NCI-H510A treated with DMSO at 0.1 percent for 48 hours (cell line): ENCODE data around the gene RAD51.

Experiments
- DNase-seq: peaks from one replicate; lab custom pipeline; 2025; lab: John Stamatoyannopoulos, UW

RAD51 gene

GRCh38 chr15:40722934-40723333 lies 28.0 kb downstream of the RAD51 start:
- no peak for DNase-seq

- no peak for DNase-seq
These were observed 28.9 kb downstream of the RAD51 start for GRCh38 chr15:40723919-40724318.

DNA sequence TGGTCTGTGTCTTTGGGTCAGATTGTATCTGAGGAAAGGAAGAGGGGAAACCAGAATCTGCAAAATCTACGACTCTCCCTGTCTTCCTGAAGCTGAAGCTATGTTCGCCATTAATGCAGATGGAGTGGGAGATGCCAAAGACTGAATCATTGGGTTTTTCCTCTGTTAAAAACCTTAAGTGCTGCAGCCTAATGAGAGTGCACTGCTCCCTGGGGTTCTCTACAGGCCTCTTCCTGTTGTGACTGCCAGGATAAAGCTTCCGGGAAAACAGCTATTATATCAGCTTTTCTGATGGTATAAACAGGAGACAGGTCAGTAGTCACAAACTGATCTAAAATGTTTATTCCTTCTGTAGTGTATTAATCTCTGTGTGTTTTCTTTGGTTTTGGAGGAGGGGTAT lies 36.1 kb downstream of the RAD51 start:
- no peak for DNase-seq

GRCh38 chr15:40736575-40736974 lies 41.6 kb downstream of the RAD51 start:
- no peak for DNase-seq

DNA sequence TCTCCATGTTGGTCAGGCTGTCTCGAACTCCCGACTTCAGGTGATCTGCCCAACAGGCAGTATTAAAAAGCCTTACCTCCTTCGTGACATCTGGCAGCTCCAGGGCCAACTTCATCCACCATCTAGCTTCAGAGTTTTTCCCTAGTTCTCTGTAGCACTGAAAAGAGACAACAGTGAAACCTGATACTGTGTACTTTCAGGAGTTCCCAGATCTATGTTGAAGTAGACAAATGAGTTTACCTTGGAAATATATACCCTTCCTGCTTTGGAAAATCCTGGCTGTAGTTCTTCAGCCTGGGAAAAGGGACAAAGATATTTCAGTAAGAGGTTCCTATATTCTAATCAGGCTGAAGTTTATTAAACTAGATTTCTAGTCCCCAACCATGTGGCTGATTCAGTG lies 42.1 kb downstream of the RAD51 start:
- peak; percentile 75 for DNase-seq

- no peak for DNase-seq
These were observed 44.1 kb downstream of the RAD51 start for GRCh38 chr15:40739047-40739446.

- DNase-seq = no peak
These were observed 44.9 kb downstream of the RAD51 start for GRCh38 chr15:40739854-40740253.

DNA sequence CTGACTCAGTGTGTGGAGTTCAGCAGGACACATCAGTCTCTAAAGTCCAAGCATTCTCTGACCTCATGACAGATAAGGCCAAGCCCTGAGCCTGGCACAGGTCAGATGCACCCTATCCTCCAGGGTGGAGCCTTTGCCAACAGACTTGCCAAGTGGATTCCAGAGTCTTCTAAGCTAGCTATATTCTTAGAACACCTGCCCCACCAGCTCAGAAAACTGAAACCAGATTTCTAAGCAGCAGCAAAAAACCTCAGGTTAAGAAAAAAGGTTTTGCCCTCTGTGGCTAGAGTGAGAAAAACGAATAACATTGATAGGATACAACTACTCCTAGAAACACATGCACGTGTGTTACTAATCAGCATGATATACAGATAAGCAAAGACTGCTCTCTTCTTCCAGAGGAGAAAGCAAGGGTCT lies 48.5 kb downstream of the RAD51 start:
- no peak for DNase-seq

GRCh38 chr15:40743921-40744814 lies 49.2 kb downstream of the RAD51 start:
- DNase-seq = no peak

DNA sequence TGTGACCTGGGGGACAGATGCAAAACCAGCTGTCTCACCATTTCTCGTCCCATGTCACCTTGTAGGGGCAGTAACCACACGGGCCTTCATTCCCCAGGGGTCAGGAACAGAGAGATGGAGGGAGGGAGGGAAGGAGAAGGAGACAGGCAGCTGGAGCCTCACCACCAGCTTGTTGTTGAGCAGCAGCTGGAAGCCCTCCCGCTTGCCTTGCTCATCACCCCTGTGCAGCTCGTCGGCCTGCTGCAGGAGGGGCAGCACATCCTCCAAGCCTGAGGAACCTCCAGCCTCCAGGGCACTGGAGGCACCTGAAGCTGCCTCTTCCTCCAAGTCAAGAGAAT lies 49.8 kb downstream of the RAD51 start:
- no peak for DNase-seq

DNA sequence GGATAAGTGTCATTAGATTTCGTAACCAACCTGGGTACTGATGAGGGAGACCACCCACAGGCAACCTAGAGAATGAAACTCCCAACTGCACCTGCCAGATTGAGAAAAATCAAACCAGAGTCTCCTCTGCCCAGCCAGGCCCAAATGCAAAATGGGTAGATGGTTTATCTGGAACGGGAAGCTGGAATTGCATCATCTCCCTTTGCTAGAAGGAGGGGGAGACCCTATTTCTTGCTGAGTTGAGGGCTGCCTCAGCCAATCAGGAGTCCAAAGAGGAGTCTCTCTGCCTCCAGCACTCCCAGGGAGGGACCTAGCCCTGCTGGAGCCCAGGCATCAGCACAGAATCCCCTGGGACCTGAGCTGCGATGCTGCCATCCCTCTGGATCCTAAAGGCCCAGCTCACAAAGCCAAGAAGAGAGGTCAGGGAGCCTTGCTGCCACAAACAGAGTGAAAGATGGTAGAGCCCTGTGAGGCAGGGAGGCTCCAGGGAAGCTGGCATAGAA lies 52.0 kb downstream of the RAD51 start:
- DNase-seq = no peak

GRCh38 chr15:40747685-40748631 lies 53.0 kb downstream of the RAD51 start:
- no peak for DNase-seq

- DNase-seq = no peak
These were observed 54.2 kb downstream of the RAD51 start for GRCh38 chr15:40749151-40749630.

- no peak for DNase-seq
These were observed 55.9 kb downstream of the RAD51 start for GRCh38 chr15:40750885-40751284.

DNA sequence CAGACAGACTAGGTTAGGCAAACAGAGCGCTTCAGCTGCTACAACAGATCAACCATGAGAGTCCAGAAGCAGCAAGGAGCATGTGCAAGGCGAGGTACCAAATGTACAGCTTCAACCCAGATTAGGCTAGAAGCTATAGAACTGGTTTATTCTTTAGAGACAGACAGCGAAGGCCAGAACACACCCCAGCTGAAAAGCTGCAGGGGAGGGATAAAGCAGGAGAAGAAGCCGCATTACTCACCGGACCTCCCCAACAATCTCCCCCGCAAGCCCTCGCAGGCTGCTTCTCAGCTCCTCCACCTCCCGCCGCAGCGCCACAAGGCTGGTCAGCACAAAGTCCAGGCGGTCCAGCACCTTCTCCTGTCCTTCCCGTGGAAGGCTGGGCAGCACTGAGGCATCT lies 56.8 kb downstream of the RAD51 start:
- DNase-seq = no peak

DNA sequence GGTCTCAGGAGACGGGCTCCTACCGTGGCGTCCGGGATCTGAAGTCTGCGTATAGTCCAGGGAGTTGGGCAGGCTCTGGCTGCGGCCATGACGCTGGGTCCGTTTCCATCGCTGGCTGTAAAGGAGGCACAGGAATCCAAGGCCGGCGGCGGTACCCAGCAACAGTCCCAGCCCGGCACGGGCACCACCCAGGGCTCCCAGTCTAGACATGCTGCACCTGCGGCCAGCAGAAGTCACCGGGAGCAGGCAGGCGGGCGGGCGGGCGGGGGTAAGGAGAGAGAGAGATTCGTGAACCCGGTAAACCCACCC lies 59.6 kb downstream of the RAD51 start:
- no peak for DNase-seq

DNA sequence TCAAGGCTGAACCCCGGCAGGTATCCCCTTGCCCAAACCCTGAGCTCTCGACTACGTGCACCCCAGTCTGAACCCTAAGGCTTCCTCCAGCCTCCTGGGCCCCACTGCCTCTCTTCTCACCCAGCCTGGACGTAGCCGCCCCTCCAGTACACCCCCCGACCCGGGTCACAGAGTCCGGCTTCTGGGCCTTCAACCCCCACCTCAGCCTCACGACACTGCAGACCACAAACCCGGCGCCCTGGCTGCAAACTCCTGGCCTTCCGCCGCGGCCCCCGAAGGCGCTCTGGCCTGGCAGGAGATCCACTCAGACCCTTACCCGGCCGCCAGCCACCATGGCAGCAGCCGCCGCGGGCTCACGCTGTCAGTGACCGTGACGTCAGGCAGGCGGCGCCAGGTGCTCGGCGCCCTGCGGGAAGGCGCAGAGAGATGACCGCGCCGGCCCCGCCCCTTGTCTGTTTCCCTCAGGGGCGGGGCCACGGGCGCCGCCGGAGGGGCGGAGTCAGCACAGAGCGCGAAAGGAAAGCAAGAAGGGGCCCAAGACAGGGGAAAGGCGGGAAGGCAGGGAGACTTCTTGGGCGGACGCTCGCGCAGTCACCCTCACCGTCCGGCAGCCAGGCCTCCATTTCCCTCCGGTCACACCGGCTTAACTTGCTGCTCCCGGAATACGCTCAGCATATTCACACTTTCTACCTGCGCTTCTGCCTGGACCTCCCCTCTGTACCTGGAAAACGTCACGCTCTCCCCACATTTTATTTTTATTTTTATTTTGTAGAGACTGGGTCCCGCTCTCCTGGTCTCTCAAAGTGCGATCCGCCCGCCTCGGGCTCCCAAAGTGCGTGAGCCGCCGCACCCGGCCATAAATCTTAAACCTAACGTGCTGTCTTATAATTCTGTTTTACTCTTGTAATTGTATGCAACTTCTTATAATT lies 60.2 kb downstream of the RAD51 start, which contains the start of gene RMDN3:
Gene RMDN3, minus strand, starts transcription at position 372 of the 929 bp plus-strand sequence. CDS start 471 bp downstream, outside the sequence.
- peak; percentile 86 for DNase-seq

- peak; percentile 35 for DNase-seq
These were observed 60.8 kb downstream of the RAD51 start for GRCh38 chr15:40755812-40756208.

DNA sequence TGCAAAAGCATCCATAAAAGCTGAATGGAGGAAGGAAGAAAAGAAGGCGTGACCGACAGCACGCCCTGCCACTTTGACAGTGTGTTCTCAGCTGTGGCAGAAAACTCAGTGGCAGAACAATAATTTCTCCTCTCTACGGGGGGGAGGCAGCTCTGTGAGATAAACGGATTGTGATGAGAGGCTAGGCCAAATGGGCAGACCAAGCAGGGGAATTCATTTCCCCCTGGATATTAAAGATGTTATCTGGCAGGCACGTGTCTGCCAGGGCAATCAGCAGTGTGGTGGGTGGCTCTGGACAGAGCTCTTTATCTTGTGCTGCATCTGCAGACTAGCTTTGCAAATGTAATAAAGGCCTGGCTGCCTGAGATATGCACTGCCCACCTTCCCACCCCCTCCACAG lies 62.0 kb downstream of the RAD51 start:
- DNase-seq = no peak

DNA sequence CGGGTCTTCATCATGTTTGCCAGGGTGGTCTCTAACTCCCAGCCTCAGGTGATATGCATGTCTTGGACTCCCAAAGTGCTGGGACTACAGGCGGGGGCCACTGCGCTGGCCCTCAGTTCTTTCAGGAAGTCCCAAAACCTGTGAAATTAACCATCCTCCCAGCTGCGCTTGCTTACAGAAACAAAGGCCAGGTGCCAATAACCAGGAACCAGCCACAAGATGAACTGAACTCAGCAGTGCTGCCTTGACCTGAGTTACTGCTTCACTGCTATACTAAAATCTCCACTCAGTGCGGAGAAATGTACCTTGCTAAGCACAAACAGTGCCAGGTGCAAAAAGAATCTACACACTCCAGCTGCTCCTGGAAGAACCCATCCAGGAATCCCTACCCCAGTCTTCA lies 65.0 kb downstream of the RAD51 start:
- DNase-seq = no peak
